Hematopoietic multipotent progenitor cell treated with erythropoietin and hydrocortisone succinate and interleukin-3 and kit ligand, for 8 days (in vitro differentiated cells): ENCODE results near the gene WDR91.
"Not testable (repeated sequence)": the region's sequence is repeated elsewhere in the genome, so short reads cannot be mapped to it uniquely, and the experiment has no call there.

Source experiments
- DNase-seq: peaks from one replicate; pipeline ENCODE4 v3.0.0-alpha.2; 2015

The WDR91 gene

DNA sequence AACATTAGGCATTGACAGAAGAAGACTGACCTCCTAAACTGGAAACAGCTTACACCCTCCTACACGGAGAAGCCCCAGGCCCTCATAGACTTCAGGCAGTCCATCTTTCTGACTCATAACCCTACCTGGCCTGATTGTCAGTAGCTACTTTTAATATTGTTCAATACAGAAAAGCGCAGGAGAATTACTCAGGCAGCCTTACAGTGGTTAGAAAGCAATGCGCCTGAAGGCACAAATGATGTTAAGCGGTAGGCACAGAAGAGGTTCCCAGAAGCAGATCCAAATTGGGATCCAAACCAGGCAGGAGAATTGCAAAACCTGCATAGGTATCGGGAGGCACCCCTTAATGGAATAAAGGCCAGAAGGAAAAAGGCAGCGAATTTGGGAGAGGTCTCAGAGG is 35.4 kb downstream of the WDR91 start:
- DNase-seq, result no peak

- DNase-seq, result no peak
Measured at GRCh38 chr7:135174941-135175340, 36.4 kb downstream of the WDR91 start.

GRCh38 chr7:135173916-135174315 is 37.4 kb downstream of the WDR91 start:
- not testable (repeated sequence) for DNase-seq

- DNase-seq, result not testable (repeated sequence)
Measured at GRCh38 chr7:135171581-135172291, 39.6 kb downstream of the WDR91 start.

DNA sequence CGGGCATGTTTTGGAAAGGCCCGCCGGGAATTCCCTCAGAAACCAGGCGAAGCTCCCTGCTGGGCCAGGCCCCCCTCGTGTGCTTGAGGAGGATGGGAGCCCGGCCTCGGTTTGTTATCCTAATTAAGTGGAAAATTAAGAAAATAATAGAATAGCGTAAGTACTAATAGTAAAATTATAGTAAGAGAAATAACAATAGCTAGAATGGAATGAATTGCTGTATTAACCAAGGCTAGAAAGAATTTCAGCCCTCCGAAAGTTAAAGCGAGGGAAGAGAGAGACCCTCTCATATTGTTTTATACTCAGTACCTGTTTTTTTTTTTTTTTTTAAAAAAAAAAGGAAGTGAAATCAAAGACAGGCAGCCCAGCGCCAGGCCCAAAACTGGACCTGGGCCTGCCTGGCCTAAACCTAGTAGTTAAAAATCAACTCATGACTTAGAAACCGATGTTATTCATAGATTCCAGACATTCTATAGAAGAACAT is 40.3 kb downstream of the WDR91 start:
- DNase-seq, result not testable (repeated sequence)

DNA sequence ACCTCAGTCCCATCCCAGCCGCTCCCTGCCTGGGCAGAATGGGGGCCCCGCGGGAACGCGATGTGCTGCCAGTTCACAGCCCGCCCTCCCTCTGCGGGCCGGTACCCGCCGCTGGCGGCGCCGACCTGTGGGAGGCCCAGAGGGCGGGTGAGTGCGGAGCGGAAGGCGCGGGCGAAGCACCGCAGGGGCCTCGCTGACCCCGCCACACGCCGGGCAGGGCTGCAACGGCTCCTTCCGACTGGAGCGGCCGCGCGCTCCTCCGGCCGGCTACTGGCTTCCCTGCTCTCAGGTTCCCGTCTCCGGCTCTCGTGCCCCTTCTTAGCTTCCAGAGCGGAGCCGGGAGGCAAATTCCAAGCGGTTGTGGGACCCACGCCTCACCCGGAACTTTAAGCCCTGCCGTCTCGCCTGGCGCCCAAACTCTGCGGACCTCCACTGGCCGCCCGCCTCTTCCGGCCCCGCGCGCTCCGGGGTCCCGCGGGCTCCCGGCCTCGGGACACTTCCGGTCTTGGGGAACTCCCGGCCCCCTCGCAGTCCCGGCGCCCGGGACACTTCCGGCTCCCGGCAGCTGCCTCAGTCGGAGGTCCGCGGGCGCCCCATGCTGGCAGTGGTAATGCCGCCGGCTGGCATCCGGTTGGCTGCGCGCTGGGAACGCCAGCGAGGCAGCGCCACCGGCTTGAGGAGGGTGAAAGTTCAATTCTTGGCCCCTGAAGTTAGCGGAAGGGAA is 40.9 kb downstream of the WDR91 start, which contains the start of gene CYREN:
Gene CYREN (minus strand): TSS at position 434 of the 724 bp plus-strand sequence. CDS start 1,785 bp downstream, outside the sequence.
- DNase-seq, result peak; percentile 94

GRCh38 chr7:135169964-135170273 is 41.4 kb downstream of the WDR91 start:
- no peak for DNase-seq

GRCh38 chr7:135169141-135169963 is 42.0 kb downstream of the WDR91 start:
- DNase-seq, result peak; percentile 84

GRCh38 chr7:135168489-135169140 is 42.7 kb downstream of the WDR91 start:
- DNase-seq, result no peak

DNA sequence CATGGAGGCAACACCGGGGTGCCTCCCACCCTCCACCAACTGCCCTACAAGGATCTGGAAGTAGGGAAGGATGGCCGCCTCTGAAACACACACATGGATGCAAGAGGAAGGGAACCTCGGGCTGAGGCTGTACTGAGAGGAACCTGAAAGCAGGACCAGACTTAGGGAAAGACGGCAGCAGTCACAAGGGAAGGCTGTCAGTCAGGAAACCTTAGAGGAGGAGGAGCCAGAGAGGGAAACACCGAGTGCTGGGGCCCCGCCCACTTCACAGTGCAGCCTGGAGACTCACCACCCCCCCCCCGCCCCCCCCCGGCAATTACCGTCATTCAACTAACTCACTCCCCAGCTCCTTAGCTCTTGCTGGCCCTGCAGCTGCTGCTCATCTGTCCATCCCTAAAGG is 43.3 kb downstream of the WDR91 start:
- DNase-seq, result peak; percentile 78

DNA sequence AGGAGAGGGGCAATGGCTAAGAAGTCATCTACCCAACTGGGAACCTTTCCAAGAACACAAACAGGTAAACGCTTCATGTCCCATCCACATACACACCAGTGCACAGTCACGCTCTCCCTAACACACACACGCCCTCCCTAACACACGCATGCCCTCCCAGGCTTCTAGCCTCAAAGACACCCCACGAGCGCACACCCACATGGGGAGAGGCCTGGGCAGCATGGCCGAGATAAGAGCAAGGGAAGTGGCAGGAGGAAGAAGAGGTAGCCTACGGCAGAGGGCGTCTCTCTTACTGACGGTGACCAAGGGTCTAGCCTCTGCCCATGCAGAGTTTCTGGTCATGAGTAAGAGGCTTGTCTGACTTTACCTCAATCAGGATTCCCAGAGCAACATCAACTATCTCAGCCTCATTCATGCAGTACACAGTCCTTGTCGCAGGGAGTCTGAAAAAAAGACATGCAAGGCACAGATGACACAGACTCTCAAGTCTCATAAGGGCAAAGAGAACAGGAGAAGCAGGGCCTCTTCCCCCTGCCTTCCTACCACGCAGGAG is 43.9 kb downstream of the WDR91 start:
- DNase-seq, result peak; percentile 88

DNA sequence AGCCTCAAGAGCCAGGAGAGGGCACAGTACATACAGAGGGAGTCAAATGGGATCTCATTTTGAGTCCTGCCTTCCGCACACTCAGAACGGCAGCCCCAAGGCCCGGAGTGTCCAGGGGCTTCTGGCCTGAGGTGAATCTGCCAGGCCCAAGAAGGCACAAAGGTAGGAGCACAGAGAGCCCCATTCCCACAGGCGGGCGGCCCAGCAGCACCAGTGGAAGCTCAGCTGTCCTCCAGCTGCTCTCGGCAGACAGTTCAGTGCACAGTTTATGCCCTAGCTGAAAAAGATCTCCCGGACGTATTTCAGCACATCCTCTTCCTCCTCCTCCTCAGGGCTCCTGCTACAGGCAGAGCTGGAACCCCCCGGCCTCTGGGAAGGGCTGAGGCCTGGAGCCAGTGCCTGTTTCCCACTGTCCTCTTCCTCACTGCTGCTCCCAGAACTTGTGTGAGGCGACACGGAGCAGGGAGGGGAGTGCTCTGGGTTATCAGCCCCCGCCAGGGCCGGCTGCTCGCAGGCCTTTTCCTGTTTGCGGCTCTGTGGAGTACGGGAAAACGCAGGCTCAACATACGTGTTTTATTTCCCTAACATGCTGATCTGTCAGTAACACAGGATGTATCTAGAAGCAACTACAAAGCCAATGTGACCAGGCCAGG is 44.9 kb downstream of the WDR91 start:
- DNase-seq, result peak; percentile 58

DNA sequence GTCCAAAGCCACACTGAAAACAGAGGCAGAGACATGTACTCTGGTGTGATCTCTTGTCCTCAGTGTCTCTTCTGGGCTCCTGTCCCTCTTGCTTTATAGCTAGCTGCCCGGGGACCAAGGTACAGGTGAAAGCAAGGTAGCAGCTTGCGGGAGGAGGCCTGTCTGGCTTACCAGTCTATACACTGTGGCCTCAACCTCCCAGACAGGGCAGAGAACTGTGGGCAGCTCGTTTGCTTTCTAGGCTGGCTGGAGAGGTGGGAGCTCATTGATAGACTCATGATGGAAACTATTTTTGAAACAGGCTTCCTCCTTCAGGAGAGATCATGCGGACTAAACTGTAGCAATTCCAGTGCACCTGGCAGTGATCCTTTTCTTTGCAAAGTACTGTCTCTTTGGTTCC is 45.5 kb downstream of the WDR91 start:
- no peak for DNase-seq

DNA sequence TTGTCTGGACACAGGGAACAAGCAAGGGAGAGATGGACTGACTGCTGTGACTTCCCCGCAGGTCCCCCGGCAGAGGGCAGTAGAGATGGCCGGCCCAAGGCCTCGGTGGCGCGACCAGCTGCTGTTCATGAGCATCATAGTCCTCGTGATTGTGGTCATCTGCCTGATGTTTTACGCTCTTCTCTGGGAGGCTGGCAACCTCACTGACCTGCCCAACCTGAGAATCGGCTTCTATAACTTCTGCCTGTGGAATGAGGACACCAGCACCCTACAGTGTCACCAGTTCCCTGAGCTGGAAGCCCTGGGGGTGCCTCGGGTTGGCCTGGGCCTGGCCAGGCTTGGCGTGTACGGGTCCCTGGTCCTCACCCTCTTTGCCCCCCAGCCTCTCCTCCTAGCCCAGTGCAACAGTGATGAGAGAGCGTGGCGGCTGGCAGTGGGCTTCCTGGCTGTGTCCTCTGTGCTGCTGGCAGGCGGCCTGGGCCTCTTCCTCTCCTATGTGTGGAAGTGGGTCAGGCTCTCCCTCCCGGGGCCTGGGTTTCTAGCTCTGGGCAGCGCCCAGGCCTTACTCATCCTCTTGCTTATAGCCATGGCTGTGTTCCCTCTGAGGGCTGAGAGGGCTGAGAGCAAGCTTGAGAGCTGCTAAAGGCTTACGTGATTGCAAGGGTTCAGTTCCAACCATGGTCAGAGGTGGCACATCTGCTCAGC is 46.8 kb downstream of the WDR91 start:
- no peak for DNase-seq

- DNase-seq, result no peak
Measured at GRCh38 chr7:135162382-135163001, 48.8 kb downstream of the WDR91 start.

- peak; percentile 13 for DNase-seq
Measured at GRCh38 chr7:135161669-135162068, 49.7 kb downstream of the WDR91 start.

GRCh38 chr7:135160858-135161653 is 50.3 kb downstream of the WDR91 start:
- DNase-seq, result peak; percentile 46

DNA sequence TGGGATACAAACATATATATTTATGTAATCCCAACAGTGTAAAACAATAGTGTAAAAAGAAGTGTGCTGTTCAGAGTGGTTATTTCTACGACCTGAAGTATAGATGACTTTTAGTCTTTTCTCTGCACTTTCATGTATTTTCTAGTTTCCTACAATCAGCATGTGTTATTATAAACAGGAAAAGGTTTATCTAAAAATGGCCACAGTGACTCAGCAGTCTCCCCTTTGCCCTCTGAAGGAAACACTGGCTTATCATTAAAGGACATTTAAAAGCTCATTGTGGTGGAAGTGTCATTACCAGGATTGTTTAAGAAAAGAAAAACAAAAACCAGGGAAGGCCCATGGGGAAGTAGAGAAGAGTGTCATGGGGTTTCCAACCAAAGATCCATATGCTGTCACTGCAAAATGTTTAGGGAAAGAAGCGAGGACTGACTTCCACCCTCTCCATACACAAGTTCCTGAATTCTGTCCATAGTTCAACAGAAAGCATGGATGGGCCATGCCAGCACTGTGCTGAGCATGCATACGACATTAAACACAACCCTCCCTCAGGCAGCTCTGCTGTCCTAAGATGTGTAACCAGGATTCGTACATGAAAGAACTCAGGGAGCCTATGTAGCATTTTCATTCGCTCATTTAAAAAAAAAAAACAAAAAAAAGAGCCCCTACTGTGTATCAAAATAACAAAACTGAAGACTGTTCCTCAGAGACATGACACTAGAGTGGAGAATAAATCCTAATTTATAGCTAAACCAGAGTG is 51.0 kb downstream of the WDR91 start:
- peak; percentile 86 for DNase-seq
